HepG2 (cell line): ENCODE measurements around the gene CMTM2. TPM values are rescaled to one million over a fixed set of nuclear protein-coding genes. Genes with fewer than 3 reads are reported as not detected.

Experiments used
- FOXO1 ChIP-seq: sonication (generic); formaldehyde crosslinking; IDR thresholded peaks from 2 replicates; pipeline ENCODE4 v1.4.0; 2020; ENCODE audit warnings: missing genetic modification reagents
- HOXA7 ChIP-seq: sonication (generic); formaldehyde crosslinking; IDR thresholded peaks from 2 replicates; pipeline ENCODE4 v1.8.1; 2022; ENCODE audit warnings: mild to moderate bottlenecking, missing genetic modification reagents, moderate library complexity
- NCOR1 ChIP-seq: fragments of 200-600 bp; sonication (generic); IDR thresholded peaks from 2 replicates; pipeline ENCODE4 v1.7.0; 2017; ENCODE audit warnings: antibody characterized with exemption, low read length, borderline replicate concordance
- NFE2 ChIP-seq: sonication (generic); formaldehyde crosslinking; IDR thresholded peaks from 2 replicates; pipeline ENCODE4 v1.4.0; 2020; ENCODE audit warnings: missing genetic modification reagents
- ZNF10 ChIP-seq: sonication (generic); formaldehyde crosslinking; IDR thresholded peaks from 2 replicates; pipeline ENCODE4 v1.4.0; 2020; ENCODE audit warnings: mild to moderate bottlenecking, low read depth, missing genetic modification reagents, borderline replicate concordance
- ZNF230 ChIP-seq: sonication (generic); formaldehyde crosslinking; IDR thresholded peaks from 2 replicates; pipeline ENCODE4 v1.4.0; 2020; ENCODE audit warnings: mild to moderate bottlenecking, missing genetic modification reagents
- ZNF292 ChIP-seq: sonication (generic); formaldehyde crosslinking; IDR thresholded peaks from 2 replicates; pipeline ENCODE4 v1.8.1; 2022; ENCODE audit warnings: mild to moderate bottlenecking, low read depth, missing genetic modification reagents, borderline replicate concordance
- ZNF337 ChIP-seq: sonication (generic); formaldehyde crosslinking; IDR thresholded peaks from 2 replicates; pipeline ENCODE4 v1.5.1; 2020; ENCODE audit warnings: missing genetic modification reagents, low read depth, mild to moderate bottlenecking, borderline replicate concordance
- ZNF343 ChIP-seq: sonication (generic); formaldehyde crosslinking; IDR thresholded peaks from 2 replicates; pipeline ENCODE4 v1.4.0; 2020; ENCODE audit warnings: mild to moderate bottlenecking, missing genetic modification reagents
- ZNF790 ChIP-seq: sonication (generic); formaldehyde crosslinking; IDR thresholded peaks from 2 replicates; pipeline ENCODE4 v1.8.0; 2022; ENCODE audit warnings: missing genetic modification reagents, mild to moderate bottlenecking, borderline replicate concordance
- ZNF83 ChIP-seq: sonication (generic); formaldehyde crosslinking; IDR thresholded peaks from 2 replicates; pipeline ENCODE4 v1.4.0; 2020; ENCODE audit warnings: missing genetic modification reagents, mild to moderate bottlenecking, borderline replicate concordance
- ZNF841 ChIP-seq: sonication (generic); formaldehyde crosslinking; IDR thresholded peaks from 2 replicates; pipeline ENCODE4 v1.8.1; 2023; ENCODE audit warnings: missing genetic modification reagents, borderline replicate concordance
- polyA plus RNA-seq, 8 experiments: library from polyadenylated mRNA; depleted of rRNA in 3 of 8; stranded (reverse) in 7 of 8; unstranded in 1 of 8; fragments of >200 nt; fragmentation: Illumina TruSeq in 4 of 8; extraction: Trizol in 4 of 8; gene quantifications; 2 replicates each; pipeline versions ENCODE4 v1.2.1 to v1.2.3, GENCODE V29; 2011 to 2016; ENCODE audit warnings: low read depth in 4 of 8, missing spikeins in 1 of 8, mixed read lengths in 1 of 8; ENCODE audit not compliant: insufficient read depth in 1 of 8
- total RNA-seq, 5 experiments: library from RNA; depleted of rRNA; stranded (reverse); fragments of >200 nt; fragmentation: Illumina TruSeq; extraction: Trizol; gene quantifications; 2 replicates each; pipeline ENCODE4 v1.2.3, GENCODE V29; 2016; ENCODE audit warnings: low read depth in 1 of 5
- TF ChIP-seq, protein P1 (sequence below): sonication (generic); formaldehyde crosslinking; IDR thresholded peaks from 2 replicates; pipeline ENCODE4 v1.9.0; 2021; ENCODE audit warnings: missing genetic modification reagents, mild to moderate bottlenecking, borderline replicate concordance
- TF ChIP-seq, protein P2 (sequence below): sonication (generic); formaldehyde crosslinking; IDR thresholded peaks from 2 replicates; pipeline ENCODE4 v1.5.1; 2020; ENCODE audit warnings: missing genetic modification reagents, mild to moderate bottlenecking, borderline replicate concordance
- TF ChIP-seq, protein P3 (sequence below): IDR thresholded peaks from 2 replicates; pipeline ENCODE4 v1.6.1; 2018; ENCODE audit warnings: missing genetic modification reagents, mild to moderate bottlenecking, missing compliant biosample characterization
- TF ChIP-seq, protein P4 (sequence below): sonication (generic); formaldehyde crosslinking; conservative IDR thresholded peaks from 2 replicates; pipeline ENCODE4 v1.8.0; 2022; ENCODE audit warnings: low read depth, missing genetic modification reagents

The CMTM2 gene
- total and polyA plus RNA-seq, 2 of the 13 experiments (the other 11 are each of a cell fraction or from before 2014, with no cell fraction given), result not detected

DNA sequence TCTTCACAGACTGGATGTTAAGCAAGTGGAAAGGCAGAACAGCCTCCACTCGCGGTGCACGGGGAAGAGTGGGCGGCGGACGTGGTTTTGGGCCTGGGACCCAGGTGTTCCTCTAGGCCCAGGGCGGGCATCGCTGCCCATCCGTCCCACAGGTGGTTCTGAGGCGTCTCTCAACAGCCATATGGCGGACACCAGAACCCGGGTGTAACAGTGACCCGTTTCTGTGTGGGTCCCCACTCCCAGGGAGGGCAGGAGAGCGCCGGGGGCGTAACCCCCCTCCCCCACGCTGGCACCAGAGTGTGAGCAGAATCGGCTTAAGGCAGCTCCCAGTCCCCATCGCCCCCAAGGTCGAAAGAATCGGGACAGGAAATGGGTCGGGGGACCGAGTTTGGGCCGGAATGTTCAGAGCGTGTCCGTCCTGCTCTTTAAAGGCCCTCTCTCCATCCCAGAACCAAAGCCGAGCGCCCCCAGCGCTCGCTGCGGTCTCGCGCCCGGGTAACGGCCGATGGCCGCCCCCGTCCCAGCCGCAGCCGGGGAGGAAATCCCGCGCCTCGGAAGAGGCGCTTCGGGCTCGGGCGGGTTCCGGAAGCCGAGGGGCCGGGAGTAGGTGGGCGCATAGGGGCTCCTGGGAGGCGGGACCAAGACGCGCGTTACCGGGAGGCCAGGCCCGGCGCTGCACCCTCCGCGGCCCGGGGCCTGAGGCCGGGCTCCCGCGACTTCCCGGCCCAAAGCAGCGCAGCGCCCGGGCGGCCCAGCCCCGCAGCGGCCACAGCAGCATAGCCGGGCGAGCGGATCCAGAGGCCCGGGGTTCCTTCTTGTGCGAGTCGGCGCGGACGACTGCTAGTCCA, 29.8 kb upstream of the CMTM2 start, which contains the start of gene TK2 (continued):
- TF ChIP-seq, protein P1, sequence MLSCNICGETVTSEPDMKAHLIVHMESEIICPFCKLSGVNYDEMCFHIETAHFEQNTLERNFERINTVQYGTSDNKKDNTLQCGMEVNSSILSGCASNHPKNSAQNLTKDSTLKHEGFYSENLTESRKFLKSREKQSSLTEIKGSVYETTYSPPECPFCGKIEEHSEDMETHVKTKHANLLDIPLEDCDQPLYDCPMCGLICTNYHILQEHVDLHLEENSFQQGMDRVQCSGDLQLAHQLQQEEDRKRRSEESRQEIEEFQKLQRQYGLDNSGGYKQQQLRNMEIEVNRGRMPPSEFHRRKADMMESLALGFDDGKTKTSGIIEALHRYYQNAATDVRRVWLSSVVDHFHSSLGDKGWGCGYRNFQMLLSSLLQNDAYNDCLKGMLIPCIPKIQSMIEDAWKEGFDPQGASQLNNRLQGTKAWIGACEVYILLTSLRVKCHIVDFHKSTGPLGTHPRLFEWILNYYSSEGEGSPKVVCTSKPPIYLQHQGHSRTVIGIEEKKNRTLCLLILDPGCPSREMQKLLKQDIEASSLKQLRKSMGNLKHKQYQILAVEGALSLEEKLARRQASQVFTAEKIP (CRISPR knock-in tag), result no peak
- TF ChIP-seq NCOR1 (no peak), ZNF790 (CRISPR knock-in tag) (no peak; the same call in 1 of the 2 replicates), ZNF292 (CRISPR knock-in tag) (peak; percentile 63; the same call in 1 of the 2 replicates), ZNF83 (CRISPR knock-in tag) (no peak), HOXA7 (CRISPR knock-in tag) (no peak), ZNF230 (CRISPR knock-in tag) (peak; percentile 74), ZNF337 (CRISPR knock-in tag) (no peak), NFE2 (CRISPR knock-in tag) (no peak), ZNF10 (CRISPR knock-in tag) (no peak), ZNF343 (CRISPR knock-in tag) (peak; percentile 87), FOXO1 (CRISPR knock-in tag) (no peak), ZNF841 (no peak)
- TF ChIP-seq, protein P2, sequence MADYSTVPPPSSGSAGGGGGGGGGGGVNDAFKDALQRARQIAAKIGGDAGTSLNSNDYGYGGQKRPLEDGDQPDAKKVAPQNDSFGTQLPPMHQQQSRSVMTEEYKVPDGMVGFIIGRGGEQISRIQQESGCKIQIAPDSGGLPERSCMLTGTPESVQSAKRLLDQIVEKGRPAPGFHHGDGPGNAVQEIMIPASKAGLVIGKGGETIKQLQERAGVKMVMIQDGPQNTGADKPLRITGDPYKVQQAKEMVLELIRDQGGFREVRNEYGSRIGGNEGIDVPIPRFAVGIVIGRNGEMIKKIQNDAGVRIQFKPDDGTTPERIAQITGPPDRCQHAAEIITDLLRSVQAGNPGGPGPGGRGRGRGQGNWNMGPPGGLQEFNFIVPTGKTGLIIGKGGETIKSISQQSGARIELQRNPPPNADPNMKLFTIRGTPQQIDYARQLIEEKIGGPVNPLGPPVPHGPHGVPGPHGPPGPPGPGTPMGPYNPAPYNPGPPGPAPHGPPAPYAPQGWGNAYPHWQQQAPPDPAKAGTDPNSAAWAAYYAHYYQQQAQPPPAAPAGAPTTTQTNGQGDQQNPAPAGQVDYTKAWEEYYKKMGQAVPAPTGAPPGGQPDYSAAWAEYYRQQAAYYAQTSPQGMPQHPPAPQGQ (CRISPR knock-in tag), result no peak
- TF ChIP-seq, protein P3, sequence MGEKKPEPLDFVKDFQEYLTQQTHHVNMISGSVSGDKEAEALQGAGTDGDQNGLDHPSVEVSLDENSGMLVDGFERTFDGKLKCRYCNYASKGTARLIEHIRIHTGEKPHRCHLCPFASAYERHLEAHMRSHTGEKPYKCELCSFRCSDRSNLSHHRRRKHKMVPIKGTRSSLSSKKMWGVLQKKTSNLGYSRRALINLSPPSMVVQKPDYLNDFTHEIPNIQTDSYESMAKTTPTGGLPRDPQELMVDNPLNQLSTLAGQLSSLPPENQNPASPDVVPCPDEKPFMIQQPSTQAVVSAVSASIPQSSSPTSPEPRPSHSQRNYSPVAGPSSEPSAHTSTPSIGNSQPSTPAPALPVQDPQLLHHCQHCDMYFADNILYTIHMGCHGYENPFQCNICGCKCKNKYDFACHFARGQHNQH (CRISPR knock-in tag), result peak; percentile 42; the same call in 1 of the 2 replicates
- TF ChIP-seq, protein P4, sequence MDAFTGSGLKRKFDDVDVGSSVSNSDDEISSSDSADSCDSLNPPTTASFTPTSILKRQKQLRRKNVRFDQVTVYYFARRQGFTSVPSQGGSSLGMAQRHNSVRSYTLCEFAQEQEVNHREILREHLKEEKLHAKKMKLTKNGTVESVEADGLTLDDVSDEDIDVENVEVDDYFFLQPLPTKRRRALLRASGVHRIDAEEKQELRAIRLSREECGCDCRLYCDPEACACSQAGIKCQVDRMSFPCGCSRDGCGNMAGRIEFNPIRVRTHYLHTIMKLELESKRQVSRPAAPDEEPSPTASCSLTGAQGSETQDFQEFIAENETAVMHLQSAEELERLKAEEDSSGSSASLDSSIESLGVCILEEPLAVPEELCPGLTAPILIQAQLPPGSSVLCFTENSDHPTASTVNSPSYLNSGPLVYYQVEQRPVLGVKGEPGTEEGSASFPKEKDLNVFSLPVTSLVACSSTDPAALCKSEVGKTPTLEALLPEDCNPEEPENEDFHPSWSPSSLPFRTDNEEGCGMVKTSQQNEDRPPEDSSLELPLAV (CRISPR knock-in tag), result no peak
